Large intestine (tissue), 3 donors: ENCODE results near the gene TUBB1. TPM values are rescaled to one million over a fixed set of nuclear protein-coding genes. Genes with fewer than 3 reads are reported as not detected.
A peak's percentile ranks its signal among the peaks of the same experiment; 100 is the strongest.

Experiments used
- DNase-seq, 2 donors: peaks; one replicate each; pipeline versions ENCODE4 v3.0.0 to v3.0.0-alpha.2; 2013
- H3K27ac ChIP-seq: one replicate; pipeline ENCODE4 v1.5.1; 2013; ENCODE audit warnings: low read length
- H3K27me3 ChIP-seq: 2 replicates; pipeline ENCODE4 v1.6.1; 2013; ENCODE audit warnings: low read length; ENCODE audit not compliant: control insufficient read depth, insufficient read depth
- H3K36me3 ChIP-seq: 2 replicates; pipeline ENCODE4 v1.6.1; 2013; ENCODE audit warnings: low read length; ENCODE audit not compliant: control insufficient read depth, insufficient read depth
- H3K4me1 ChIP-seq: one replicate; pipeline ENCODE4 v1.6.1; 2013; ENCODE audit warnings: low read length; ENCODE audit not compliant: control insufficient read depth, insufficient read depth
- H3K4me3 ChIP-seq: one replicate; pipeline ENCODE4 v1.5.1; 2013; ENCODE audit warnings: low read length
- H3K9me3 ChIP-seq: one replicate; pipeline ENCODE4 v1.6.1; 2013; ENCODE audit warnings: mild to moderate bottlenecking, low read depth, low read length, moderate library complexity; ENCODE audit not compliant: control insufficient read depth
- WGBS: methylation state at CpG from one replicate; pipeline ENCODE4 v1.1.5; 2013; ENCODE audit warnings: low lambda C conversion rate; ENCODE audit not compliant: insufficient coverage; 5-methylcytosine and 5-hydroxymethylcytosine counted together
- polyA plus RNA-seq: library from polyadenylated mRNA; unstranded; fragments of 120-200 nt; gene quantifications from one replicate; pipeline ENCODE4 v1.2.1, GENCODE V29; 2013

TUBB1 gene
- polyA plus RNA-seq, 1 donor: 0.52 TPM

DNA sequence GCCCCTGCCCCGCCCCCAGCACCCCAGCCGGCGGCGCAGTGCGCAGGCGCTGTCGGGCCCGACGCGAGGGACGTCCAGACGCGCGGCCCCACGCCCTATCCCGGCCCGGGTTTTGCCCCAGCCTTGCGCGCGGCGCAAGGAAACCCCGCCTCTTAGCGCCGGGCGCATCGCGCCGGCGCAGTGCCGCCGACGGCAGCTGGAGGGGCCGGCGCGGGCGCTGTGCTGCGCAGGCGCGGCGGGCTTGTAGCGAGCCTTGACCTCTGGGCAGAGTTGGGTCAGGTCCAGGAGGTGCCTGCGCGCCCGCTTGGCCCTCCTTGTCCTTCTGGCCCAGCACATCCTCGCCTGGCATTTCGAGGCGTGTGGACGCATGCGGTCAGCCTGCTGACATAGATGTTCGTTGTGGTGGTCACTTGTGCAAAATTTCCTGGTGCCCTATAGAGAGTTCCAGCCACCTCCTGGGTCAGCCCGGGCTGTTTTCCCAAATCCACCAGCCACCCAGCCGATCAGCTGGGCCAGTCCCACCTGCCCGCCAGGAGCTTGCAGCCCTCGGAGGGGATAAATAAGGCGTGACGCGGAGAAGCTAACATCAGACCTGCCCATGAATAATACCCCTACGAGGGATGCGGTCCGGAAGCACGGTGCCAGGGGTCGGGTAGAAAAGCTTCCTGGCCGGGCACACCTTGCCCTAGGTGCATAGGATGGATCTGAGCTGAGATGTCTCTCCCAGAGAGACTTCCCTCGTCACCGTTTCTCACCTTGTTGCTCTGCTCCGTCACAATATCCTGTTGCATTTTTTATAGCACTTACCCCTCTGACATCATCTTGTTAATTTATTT lies 23.8 kb downstream of the TUBB1 start:
- WGBS: no CpG with 5 or more reads among the region's 66 CpGs
- Histone ChIP-seq H3K27ac (peak overlapping the region; percentile 84), H3K4me3 (peak overlapping the region; percentile 94), H3K27me3 (no peaks in the 10 kb centered on the region), H3K4me1 (peaks cover 35% of the 10 kb centered on the region), H3K36me3 (peaks cover 8% of the 10 kb centered on the region), H3K9me3 (no peaks in the 10 kb centered on the region)
- DNase-seq: peak; percentile 95

DNA sequence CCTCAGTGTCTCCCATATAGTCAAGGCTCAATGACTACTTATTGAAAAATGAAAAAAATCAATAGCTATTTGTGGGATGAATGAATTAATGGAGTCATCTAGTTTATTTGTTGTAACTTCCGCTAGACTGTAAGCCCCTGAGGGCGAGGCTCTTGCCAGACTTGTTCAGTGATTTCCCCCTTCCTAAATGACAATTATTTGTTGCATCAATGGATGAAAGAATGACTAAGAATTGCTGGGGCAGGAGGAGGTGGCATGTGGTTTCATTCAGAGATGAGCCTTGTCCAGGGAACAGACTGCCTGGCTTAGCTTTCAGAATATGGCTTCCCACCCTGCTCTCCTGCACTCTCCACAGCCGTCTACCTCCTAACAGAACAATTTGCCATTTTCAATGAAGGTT lies 24.5 kb downstream of the TUBB1 start:
- no peak overlapping the region for H3K4me3 ChIP-seq
- H3K4me1 ChIP-seq: peaks cover 35% of the 10 kb centered on the region
- H3K36me3 ChIP-seq: peaks cover 5% of the 10 kb centered on the region
- no peaks in the 10 kb centered on the region for H3K27me3 ChIP-seq
- DNase-seq: no peak
- no CpG with 5 or more reads among the region's 3 CpGs for WGBS
- no peak overlapping the region for H3K27ac ChIP-seq
- H3K9me3 ChIP-seq: no peaks in the 10 kb centered on the region

DNA sequence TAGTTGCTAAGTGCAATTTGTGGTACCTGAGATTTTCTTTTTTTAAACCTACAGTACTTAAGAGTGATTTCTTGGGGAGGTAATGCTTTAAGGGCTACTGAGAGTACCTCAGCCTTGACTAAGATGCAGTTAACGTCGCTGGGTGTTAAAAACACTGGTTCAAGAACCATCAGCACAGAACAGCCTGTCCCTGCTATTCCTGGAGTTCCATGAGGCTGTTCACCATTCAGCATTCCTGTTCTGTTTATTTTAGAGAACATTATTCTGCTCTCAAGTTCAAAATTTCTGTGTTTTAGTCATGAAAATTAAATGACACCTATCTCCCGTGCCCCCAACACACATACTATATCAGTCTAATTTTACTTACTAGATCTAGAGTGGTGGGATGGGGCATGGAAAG lies 25.1 kb downstream of the TUBB1 start:
- no peaks in the 10 kb centered on the region for H3K27me3 ChIP-seq
- peaks cover 34% of the 10 kb centered on the region for H3K4me1 ChIP-seq
- H3K9me3 ChIP-seq: no peaks in the 10 kb centered on the region
- no peak overlapping the region for H3K27ac ChIP-seq
- peaks cover 5% of the 10 kb centered on the region for H3K36me3 ChIP-seq
- WGBS: no CpG with 5 or more reads among the region's 3 CpGs
- no peak overlapping the region for H3K4me3 ChIP-seq
- DNase-seq: no peak

DNA sequence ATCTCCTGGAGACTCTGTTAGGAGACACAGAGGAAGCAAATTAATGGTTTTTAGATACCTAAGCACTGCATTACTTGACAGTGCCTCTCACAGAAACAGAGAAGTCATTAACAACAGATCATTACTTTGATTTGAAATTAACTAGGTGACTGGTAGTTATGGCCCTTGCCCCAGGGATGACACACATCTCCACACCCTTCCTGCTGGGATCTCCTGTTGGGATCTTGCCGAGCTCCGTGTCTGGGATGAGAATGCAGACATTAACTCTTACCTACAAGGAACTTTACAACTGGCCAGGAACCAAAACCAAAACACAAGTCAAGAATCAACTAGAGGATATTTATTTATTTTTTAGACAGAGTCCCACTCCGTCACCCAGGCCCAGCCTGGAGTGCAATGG lies 25.6 kb downstream of the TUBB1 start:
- DNase-seq: no peak

DNA sequence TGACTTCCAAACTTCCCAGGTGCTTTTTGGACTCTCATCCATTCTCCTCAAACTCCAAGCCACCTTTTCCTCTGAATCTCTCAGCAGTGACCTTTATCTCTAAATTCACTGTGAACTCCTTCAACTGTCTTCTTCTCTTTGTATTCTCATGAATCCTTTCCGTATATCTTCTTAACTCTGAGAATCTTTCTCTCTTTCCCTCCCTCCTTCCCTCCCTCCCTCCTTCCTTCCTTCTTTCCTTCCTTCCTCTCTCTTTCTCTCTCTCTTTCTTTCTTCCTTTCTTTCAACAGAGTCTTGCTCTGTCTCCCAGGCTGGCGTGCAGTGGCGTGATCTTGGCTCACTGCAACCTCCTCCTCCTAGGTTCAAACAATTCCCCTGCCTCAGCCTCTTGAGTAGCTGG lies 27.6 kb downstream of the TUBB1 start:
- H3K4me1 ChIP-seq: peaks cover 17% of the 10 kb centered on the region
- DNase-seq: no peak
- H3K36me3 ChIP-seq: no peaks in the 10 kb centered on the region
- no peaks in the 10 kb centered on the region for H3K27me3 ChIP-seq
- no peaks in the 10 kb centered on the region for H3K9me3 ChIP-seq
- no peak overlapping the region for H3K27ac ChIP-seq
- no peak overlapping the region for H3K4me3 ChIP-seq
- WGBS: 77% methylated on average over 3 of the region's 3 CpGs

More for the DNA sequence above, 25.6 kb downstream of the TUBB1 start:
- peaks cover 30% of the 10 kb centered on the region for H3K4me1 ChIP-seq
- no peaks in the 10 kb centered on the region for H3K27me3 ChIP-seq
- H3K36me3 ChIP-seq: peaks cover 5% of the 10 kb centered on the region
- H3K27ac ChIP-seq: no peak overlapping the region
- no peak overlapping the region for H3K4me3 ChIP-seq
- H3K9me3 ChIP-seq: no peaks in the 10 kb centered on the region
- 100% methylated on average over 1 of the region's 3 CpGs for WGBS

DNA sequence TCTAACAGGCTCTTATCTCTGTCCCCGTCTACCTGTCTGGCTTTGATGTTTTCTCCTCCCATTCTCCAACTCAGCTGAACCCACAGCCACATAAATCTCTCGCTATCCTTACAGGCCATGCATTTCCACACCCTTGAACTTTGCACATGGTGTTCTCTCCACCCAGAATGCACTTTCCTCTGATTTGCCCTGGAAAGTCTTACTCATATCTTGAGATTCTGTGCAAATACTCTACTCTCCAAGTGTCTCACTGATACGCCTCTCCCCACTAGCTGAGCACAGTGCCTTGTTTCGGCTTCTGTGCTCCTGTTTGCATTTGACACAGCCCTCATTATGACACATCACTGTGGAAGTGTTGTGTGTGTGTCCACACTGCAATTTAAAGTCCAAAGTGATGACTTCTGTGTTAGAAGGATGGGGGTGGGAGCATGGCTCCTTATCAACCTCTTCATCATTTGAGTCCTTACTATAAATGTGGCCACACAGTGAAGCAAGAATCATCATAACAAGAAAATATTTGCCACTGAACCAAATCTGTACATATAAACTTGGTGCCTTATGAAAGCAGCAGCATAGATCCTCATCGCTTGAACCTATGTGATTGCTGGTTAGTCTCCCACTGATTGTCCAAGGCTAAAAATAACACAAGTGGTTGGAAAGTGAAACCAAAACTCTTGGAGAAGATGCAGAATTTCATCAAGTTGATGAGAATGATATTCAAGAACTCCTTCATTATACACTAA lies 28.9 kb downstream of the TUBB1 start:
- no peaks in the 10 kb centered on the region for H3K9me3 ChIP-seq
- 0% methylated on average over 1 of the region's 5 CpGs for WGBS
- peak overlapping the region; percentile 90 for H3K27ac ChIP-seq
- DNase-seq: peak; percentile 91 to 97
- H3K36me3 ChIP-seq: no peaks in the 10 kb centered on the region
- H3K4me3 ChIP-seq: no peak overlapping the region
- H3K4me1 ChIP-seq: peaks cover 14% of the 10 kb centered on the region
- H3K27me3 ChIP-seq: no peaks in the 10 kb centered on the region

DNA sequence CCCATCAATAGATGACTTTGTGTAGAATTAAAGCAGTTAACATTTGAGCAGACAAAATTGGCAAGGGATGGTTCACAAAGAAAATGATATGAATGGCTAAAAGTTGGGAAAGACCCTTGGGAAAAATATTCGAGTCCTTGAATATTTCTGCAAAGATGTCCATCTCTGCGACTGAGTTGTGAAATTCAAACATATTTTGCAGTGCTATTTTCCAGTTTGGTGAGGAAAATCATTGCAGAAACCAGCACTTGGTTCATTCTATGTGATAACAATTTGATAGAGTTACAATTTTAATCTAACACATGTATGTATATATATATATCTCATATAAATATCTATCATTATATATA lies 29.4 kb downstream of the TUBB1 start:
- Histone ChIP-seq H3K27me3 (no peaks in the 10 kb centered on the region), H3K4me1 (peaks cover 12% of the 10 kb centered on the region), H3K27ac (peak overlapping the region; percentile 90), H3K9me3 (no peaks in the 10 kb centered on the region), H3K36me3 (no peaks in the 10 kb centered on the region), H3K4me3 (no peak overlapping the region)
- DNase-seq: no peak
- WGBS: no CpG with 5 or more reads among the region's 2 CpGs

DNA sequence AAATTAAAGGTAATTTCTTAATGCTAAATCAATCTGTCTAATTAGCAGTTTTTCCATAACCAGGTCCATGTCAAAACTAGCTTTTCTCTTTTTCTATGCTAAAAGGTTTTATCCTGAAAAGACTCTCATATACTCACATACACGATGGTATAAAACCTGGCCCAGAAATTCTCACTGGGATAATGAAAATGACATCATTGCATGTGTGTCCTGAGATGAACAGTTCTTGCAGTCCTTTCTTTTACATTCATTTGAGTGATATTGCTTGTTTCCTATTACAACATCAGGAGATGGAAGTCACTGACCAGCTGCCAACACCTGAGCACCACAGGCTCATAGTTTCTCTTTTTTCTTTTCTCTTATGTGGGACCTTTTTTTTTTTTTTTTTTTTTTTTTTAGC lies 31.2 kb downstream of the TUBB1 start:
- H3K4me3 ChIP-seq: no peak overlapping the region
- H3K9me3 ChIP-seq: no peaks in the 10 kb centered on the region
- no peaks in the 10 kb centered on the region for H3K36me3 ChIP-seq
- peaks cover 12% of the 10 kb centered on the region for H3K4me1 ChIP-seq
- DNase-seq: no peak
- H3K27me3 ChIP-seq: no peaks in the 10 kb centered on the region
- WGBS: no CpG with 5 or more reads among the region's 1 CpG
- no peak overlapping the region for H3K27ac ChIP-seq

DNA sequence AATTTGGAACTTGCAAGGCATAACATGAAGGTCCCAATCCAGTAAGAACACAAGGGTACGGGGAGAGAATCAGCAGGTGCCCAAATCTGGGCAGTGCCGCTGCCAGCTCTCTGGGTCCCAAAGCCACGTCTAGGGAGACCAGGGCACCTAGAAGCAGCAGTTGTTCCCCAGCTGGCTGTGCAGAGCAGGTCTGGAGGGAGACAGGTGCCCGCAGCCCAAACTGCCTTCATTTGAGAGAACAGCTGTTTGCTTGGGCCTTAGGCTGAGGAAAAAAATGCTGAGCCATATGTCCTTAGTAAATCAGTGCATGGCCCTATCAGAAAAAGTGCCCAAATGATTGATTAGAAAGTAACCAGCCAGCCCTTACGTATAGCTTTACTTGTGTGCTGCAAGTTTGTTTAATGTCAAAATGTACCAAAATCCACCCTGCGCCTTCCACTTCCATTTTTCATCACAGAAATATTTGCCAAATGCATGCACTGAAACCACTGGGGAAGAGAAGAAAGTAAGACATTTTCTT lies 32.5 kb downstream of the TUBB1 start:
- WGBS: no CpG with 5 or more reads among the region's 6 CpGs

DNA sequence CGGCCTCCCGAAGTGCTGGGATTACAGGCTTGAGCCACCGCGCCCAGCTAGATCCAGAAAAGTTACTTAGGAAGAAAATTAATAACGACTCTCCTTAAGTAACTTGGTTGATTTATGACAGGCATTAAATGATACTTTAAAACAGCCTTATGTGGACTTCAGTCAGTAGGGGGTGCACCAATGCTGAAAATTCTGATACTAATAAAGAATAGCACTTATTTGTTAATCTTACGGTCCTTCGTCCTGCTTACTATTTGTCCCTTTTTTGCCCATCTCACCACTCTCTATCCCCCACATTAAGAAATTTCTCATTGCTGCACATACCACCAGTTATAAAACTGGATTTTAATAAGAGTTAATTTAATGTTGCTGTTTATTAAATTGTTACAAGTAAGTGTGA lies 36.1 kb downstream of the TUBB1 start:
- no peak overlapping the region for H3K27ac ChIP-seq
- no peak for DNase-seq

More for the DNA sequence above, 32.5 kb downstream of the TUBB1 start:
- no peaks in the 10 kb centered on the region for H3K27me3 ChIP-seq
- H3K9me3 ChIP-seq: no peaks in the 10 kb centered on the region
- DNase-seq: no peak
- no peaks in the 10 kb centered on the region for H3K36me3 ChIP-seq
- H3K4me3 ChIP-seq: no peak overlapping the region
- peaks cover 10% of the 10 kb centered on the region for H3K4me1 ChIP-seq
- no peak overlapping the region for H3K27ac ChIP-seq

More for the DNA sequence above, 36.1 kb downstream of the TUBB1 start:
- H3K9me3 ChIP-seq: no peaks in the 10 kb centered on the region
- H3K27me3 ChIP-seq: no peaks in the 10 kb centered on the region
- H3K4me3 ChIP-seq: no peak overlapping the region
- no peaks in the 10 kb centered on the region for H3K36me3 ChIP-seq
- no peaks in the 10 kb centered on the region for H3K4me1 ChIP-seq
- WGBS: 60% methylated on average over 2 of the region's 7 CpGs
